Activated naive CD8-positive, alpha-beta T cell treated with anti-CD3 and anti-CD28 coated beads, Interleukin-2, amount 50 U/mL, for 24 hours (primary cell): ENCODE results near the gene EPHA6.
"Not testable (repeated sequence)": the region's sequence is repeated elsewhere in the genome, so short reads cannot be mapped to it uniquely, and the experiment has no call there.

Experiments
- ATAC-seq: fragments of 150-1000 bp; cut with Tn5 transposase; one replicate; pipeline ENCODE4 v1.10.0; 2021
- DNase-seq: peaks from one replicate; pipeline ENCODE4 v3.0.0; 2021
- H3K27ac Mint-ChIP-seq: one replicate; pipeline ENCODE4 v1.8.0; 2021; ENCODE audit warnings: mild to moderate bottlenecking, mixed read lengths
- H3K27me3 Mint-ChIP-seq: one replicate; pipeline ENCODE4 v1.8.0; 2021; ENCODE audit warnings: mixed read lengths
- H3K36me3 Mint-ChIP-seq: one replicate; pipeline ENCODE4 v1.8.0; 2021; ENCODE audit warnings: low read depth, mixed read lengths
- H3K4me1 Mint-ChIP-seq: one replicate; pipeline ENCODE4 v1.8.0; 2021; ENCODE audit warnings: mixed read lengths
- H3K4me3 Mint-ChIP-seq: one replicate; pipeline ENCODE4 v1.8.0; 2021; ENCODE audit warnings: mild to moderate bottlenecking, moderate library complexity, mixed read lengths
- H3K9me3 Mint-ChIP-seq: one replicate; pipeline ENCODE4 v1.8.0; 2021; ENCODE audit warnings: mixed read lengths

EPHA6 gene

GRCh38 chr3:97497138-97497537 lies 682.7 kb downstream of the EPHA6 start:
- H3K9me3 Mint-ChIP-seq = peaks cover 17% of the 10 kb centered on the region

DNA sequence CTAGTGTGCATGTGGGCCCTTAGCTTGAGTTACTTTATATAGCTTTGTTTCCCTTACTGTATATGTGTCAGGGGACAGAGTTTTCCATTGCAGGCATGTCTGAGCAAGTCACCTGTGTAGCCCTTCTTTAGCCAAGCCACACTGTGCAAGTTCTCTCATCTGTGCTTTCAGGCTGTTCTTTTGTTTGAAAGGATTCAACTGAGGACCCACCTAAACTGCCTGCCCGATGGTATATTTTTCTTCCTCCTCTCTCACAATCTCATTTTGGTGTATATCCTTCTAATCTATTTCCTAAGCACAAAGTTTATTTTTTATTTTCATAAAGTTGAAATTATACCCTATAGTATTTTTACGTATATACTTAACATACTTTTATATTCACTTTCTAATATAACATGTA lies 690.1 kb downstream of the EPHA6 start:
- DNase-seq (no peak), ATAC-seq (no peak)
- Mint-ChIP-seq H3K27me3 (no peaks in the 10 kb centered on the region), H3K27ac (no peak overlapping the region), H3K4me1 (no peaks in the 10 kb centered on the region), H3K4me3 (no peak overlapping the region), H3K9me3 (peaks cover 28% of the 10 kb centered on the region), H3K36me3 (no peaks in the 10 kb centered on the region)

More at GRCh38 chr3:97497138-97497537, 682.7 kb downstream of the EPHA6 start:
- no peak for ATAC-seq
- H3K4me3 Mint-ChIP-seq = no peak overlapping the region
- DNase-seq = no peak
- no peaks in the 10 kb centered on the region for H3K4me1 Mint-ChIP-seq
- H3K27me3 Mint-ChIP-seq = no peaks in the 10 kb centered on the region
- no peaks in the 10 kb centered on the region for H3K36me3 Mint-ChIP-seq
- no peak overlapping the region for H3K27ac Mint-ChIP-seq

- Mint-ChIP-seq H3K36me3 (no peaks in the 10 kb centered on the region), H3K27ac (no peak overlapping the region), H3K4me1 (no peaks in the 10 kb centered on the region), H3K9me3 (peaks cover 17% of the 10 kb centered on the region), H3K27me3 (no peaks in the 10 kb centered on the region), H3K4me3 (no peak overlapping the region)
- no peak for ATAC-seq
- no peak for DNase-seq
Observed at GRCh38 chr3:97510795-97511194, 696.4 kb downstream of the EPHA6 start.

DNA sequence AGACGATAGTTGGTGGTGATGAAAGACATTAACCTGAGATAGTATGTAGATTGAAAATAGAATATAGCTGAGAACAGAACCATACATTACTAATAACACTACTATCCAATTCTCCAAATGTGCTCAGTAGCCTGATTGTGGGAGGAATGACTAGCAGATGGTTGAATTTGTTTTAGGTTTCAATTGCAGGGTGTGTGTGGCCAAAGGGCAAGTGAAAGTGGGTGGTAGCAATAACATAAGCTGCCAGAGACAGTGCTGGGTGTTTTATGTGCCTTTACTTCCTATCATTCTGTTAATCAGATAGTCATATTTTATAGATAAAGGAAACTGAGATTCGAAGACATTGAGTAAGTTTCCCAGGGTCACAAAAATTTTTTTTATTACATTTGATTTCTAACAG lies 700.7 kb downstream of the EPHA6 start:
- Mint-ChIP-seq H3K9me3 (peaks cover 7% of the 10 kb centered on the region), H3K4me3 (no peak overlapping the region), H3K4me1 (no peaks in the 10 kb centered on the region), H3K36me3 (no peaks in the 10 kb centered on the region), H3K27me3 (no peaks in the 10 kb centered on the region), H3K27ac (no peak overlapping the region)
- no peak for ATAC-seq
- no peak for DNase-seq

- ATAC-seq (no peak), DNase-seq (no peak)
- H3K27me3 Mint-ChIP-seq = no peaks in the 10 kb centered on the region
- no peak overlapping the region for H3K4me3 Mint-ChIP-seq
- no peaks in the 10 kb centered on the region for H3K4me1 Mint-ChIP-seq
- H3K27ac Mint-ChIP-seq = no peak overlapping the region
- no peaks in the 10 kb centered on the region for H3K9me3 Mint-ChIP-seq
- no peaks in the 10 kb centered on the region for H3K36me3 Mint-ChIP-seq
Observed at GRCh38 chr3:97530691-97531090, 716.3 kb downstream of the EPHA6 start.

GRCh38 chr3:97547573-97547972 lies 733.2 kb downstream of the EPHA6 start:
- not testable (repeated sequence) for H3K27ac Mint-ChIP-seq, H3K9me3 Mint-ChIP-seq, H3K4me1 Mint-ChIP-seq, ATAC-seq, H3K36me3 Mint-ChIP-seq, H3K4me3 Mint-ChIP-seq, DNase-seq, H3K27me3 Mint-ChIP-seq

- H3K27me3 Mint-ChIP-seq = no peaks in the 10 kb centered on the region
- peaks cover 4% of the 10 kb centered on the region for H3K9me3 Mint-ChIP-seq
- DNase-seq (no peak), ATAC-seq (no peak)
- H3K36me3 Mint-ChIP-seq = no peaks in the 10 kb centered on the region
- no peaks in the 10 kb centered on the region for H3K4me1 Mint-ChIP-seq
- H3K4me3 Mint-ChIP-seq = no peak overlapping the region
- no peak overlapping the region for H3K27ac Mint-ChIP-seq
Observed at GRCh38 chr3:97550408-97550807, 736.0 kb downstream of the EPHA6 start.

DNA sequence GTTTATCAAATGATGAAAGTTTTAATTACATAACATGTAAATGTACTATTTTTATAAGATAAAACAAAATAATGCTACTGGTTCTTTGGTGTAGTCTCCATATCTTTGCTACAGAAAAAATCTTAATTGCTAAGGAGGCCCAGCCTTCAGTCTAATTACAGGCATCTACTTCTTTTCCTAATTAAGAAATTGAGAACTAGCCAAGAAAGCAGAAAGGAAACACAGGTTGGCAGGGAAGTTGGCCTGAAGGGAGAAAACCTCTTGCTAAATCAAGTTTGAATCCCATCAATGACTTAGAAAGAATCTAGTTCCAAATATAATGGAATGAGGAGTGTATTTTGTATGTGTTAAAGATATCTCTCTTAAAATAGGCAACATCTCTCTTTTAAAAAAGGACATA lies 737.8 kb downstream of the EPHA6 start:
- ATAC-seq (no peak), DNase-seq (no peak)
- Mint-ChIP-seq H3K27me3 (no peaks in the 10 kb centered on the region), H3K27ac (no peak overlapping the region), H3K4me3 (no peak overlapping the region), H3K4me1 (no peaks in the 10 kb centered on the region), H3K36me3 (no peaks in the 10 kb centered on the region), H3K9me3 (peaks cover 4% of the 10 kb centered on the region)

GRCh38 chr3:97575742-97576141 lies 761.3 kb downstream of the EPHA6 start:
- Mint-ChIP-seq H3K27ac (no peak overlapping the region), H3K4me1 (no peaks in the 10 kb centered on the region), H3K36me3 (no peaks in the 10 kb centered on the region), H3K27me3 (no peaks in the 10 kb centered on the region), H3K4me3 (no peak overlapping the region), H3K9me3 (no peaks in the 10 kb centered on the region)
- DNase-seq (no peak), ATAC-seq (no peak)

DNA sequence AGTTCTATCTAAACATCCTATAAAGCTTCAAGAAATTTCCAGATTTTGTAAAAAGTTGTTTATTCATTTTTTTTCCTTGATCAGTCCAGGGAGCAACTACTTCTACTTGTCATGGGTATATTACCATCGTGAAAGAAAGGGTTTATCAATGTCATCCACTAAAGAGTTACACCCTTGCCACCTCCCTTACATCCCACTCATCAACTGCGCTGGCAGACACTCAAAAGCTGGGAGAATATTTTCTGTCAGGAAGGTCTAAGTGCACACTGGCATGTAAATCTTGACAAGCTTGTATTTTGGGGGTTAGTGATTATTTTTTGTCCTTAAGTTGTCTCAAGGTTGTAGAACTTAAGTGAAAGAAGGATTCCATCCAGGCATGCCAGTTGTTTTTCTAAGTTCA lies 761.8 kb downstream of the EPHA6 start:
- Mint-ChIP-seq H3K27me3 (no peaks in the 10 kb centered on the region), H3K4me1 (no peaks in the 10 kb centered on the region), H3K36me3 (no peaks in the 10 kb centered on the region), H3K9me3 (no peaks in the 10 kb centered on the region), H3K4me3 (no peak overlapping the region), H3K27ac (no peak overlapping the region)
- no peak for DNase-seq
- no peak for ATAC-seq

GRCh38 chr3:97579365-97579764 lies 765.0 kb downstream of the EPHA6 start:
- Mint-ChIP-seq H3K27ac (no peak overlapping the region), H3K4me1 (no peaks in the 10 kb centered on the region), H3K9me3 (no peaks in the 10 kb centered on the region), H3K36me3 (no peaks in the 10 kb centered on the region), H3K27me3 (no peaks in the 10 kb centered on the region), H3K4me3 (no peak overlapping the region)
- ATAC-seq (no peak), DNase-seq (no peak)

- Mint-ChIP-seq H3K27ac (no peak overlapping the region), H3K36me3 (no peaks in the 10 kb centered on the region), H3K9me3 (no peaks in the 10 kb centered on the region), H3K4me1 (no peaks in the 10 kb centered on the region), H3K27me3 (no peaks in the 10 kb centered on the region), H3K4me3 (no peak overlapping the region)
- DNase-seq (no peak), ATAC-seq (no peak)
Observed at GRCh38 chr3:97610626-97611025, 796.2 kb downstream of the EPHA6 start.

- ATAC-seq (no peak), DNase-seq (no peak)
- H3K9me3 Mint-ChIP-seq = no peaks in the 10 kb centered on the region
- H3K27ac Mint-ChIP-seq = no peak overlapping the region
- no peak overlapping the region for H3K4me3 Mint-ChIP-seq
- no peaks in the 10 kb centered on the region for H3K4me1 Mint-ChIP-seq
- no peaks in the 10 kb centered on the region for H3K27me3 Mint-ChIP-seq
- no peaks in the 10 kb centered on the region for H3K36me3 Mint-ChIP-seq
Observed at GRCh38 chr3:97612632-97613031, 798.2 kb downstream of the EPHA6 start.

- H3K36me3 Mint-ChIP-seq = no peaks in the 10 kb centered on the region
- no peaks in the 10 kb centered on the region for H3K4me1 Mint-ChIP-seq
- ATAC-seq (no peak), DNase-seq (no peak)
- H3K4me3 Mint-ChIP-seq = no peak overlapping the region
- H3K27me3 Mint-ChIP-seq = no peaks in the 10 kb centered on the region
- H3K9me3 Mint-ChIP-seq = no peaks in the 10 kb centered on the region
- no peak overlapping the region for H3K27ac Mint-ChIP-seq
Observed at GRCh38 chr3:97613139-97613538, 798.7 kb downstream of the EPHA6 start.

DNA sequence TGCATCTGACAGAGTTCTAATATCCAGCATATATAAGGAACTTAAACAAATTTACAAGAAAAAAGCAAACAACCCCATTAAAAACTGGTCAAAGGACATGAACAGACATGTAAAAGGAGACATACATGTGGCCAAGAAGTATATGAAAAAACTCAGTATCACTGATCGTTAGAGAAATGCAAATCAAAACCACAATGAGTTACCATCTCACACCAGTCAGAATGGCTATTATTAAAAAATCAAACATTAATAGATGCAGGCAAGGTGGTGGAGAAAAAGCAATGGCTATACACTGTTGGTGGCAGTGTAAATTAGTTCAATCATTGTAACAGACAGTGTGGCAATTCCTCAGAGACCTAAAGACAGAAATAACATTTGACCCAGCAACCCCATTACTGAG lies 806.1 kb downstream of the EPHA6 start:
- H3K27ac Mint-ChIP-seq, H3K27me3 Mint-ChIP-seq, H3K4me3 Mint-ChIP-seq, DNase-seq, H3K4me1 Mint-ChIP-seq, H3K9me3 Mint-ChIP-seq, ATAC-seq, H3K36me3 Mint-ChIP-seq: not testable (repeated sequence)

GRCh38 chr3:97636465-97636864 lies 822.1 kb downstream of the EPHA6 start:
- peaks cover 3% of the 10 kb centered on the region for H3K27me3 Mint-ChIP-seq
- no peak overlapping the region for H3K27ac Mint-ChIP-seq
- no peak overlapping the region for H3K4me3 Mint-ChIP-seq
- no peaks in the 10 kb centered on the region for H3K4me1 Mint-ChIP-seq
- no peaks in the 10 kb centered on the region for H3K36me3 Mint-ChIP-seq
- DNase-seq = no peak
- no peaks in the 10 kb centered on the region for H3K9me3 Mint-ChIP-seq
- no peak for ATAC-seq
